H1 (cell line): ENCODE measurements around the gene SGMS1. TPM values are rescaled to one million over a fixed set of nuclear protein-coding genes. Genes with fewer than 3 reads are reported as not detected.

Experiments used
- CTCF ChIA-PET: fragments of 300-600 bp; sonication (Branson Sonifier 250); formaldehyde crosslinking; loops from one replicate; lab custom pipeline; 2021; ENCODE audit not compliant: partially characterized antibody; lab: Charles Lee
- POLR2A ChIA-PET: fragments of 300-600 bp; sonication (Branson Sonifier 250); formaldehyde crosslinking; loops from one replicate; lab custom pipeline; 2021; ENCODE audit warnings: inconsistent platforms; ENCODE audit not compliant: partially characterized antibody; lab: Charles Lee
- DNase-seq, 2 experiments: peaks; one replicate each; pipeline versions ENCODE4 v3.0.0 to v3.0.0-alpha.2; 2010 to 2022; ENCODE audit warnings: low spot score in 2 of 2, low read depth in 1 of 2, mixed read lengths in 1 of 2
- FAIRE-seq: peaks from 2 replicates; lab custom pipeline; 2011; peaks lifted over from hg19 to GRCh38; lab: Jason Lieb, UNC
- H2AFZ ChIP-seq: 2 replicates; pipeline ENCODE4 v1.8.1; 2012; ENCODE audit warnings: low read length, inconsistent platforms
- H2AK5ac ChIP-seq: 2 replicates; pipeline ENCODE4 v1.6.1; 2013; ENCODE audit warnings: low read depth, low read length
- H2BK120ac ChIP-seq: replicated peaks from 2 replicates; pipeline ENCODE3; 2013; ENCODE audit warnings: low read depth, low read length, inconsistent platforms
- H2BK12ac ChIP-seq: 2 replicates; pipeline ENCODE4 v1.6.1; 2013; ENCODE audit warnings: low read depth, low read length
- H2BK15ac ChIP-seq: 2 replicates; pipeline ENCODE4 v1.6.1; 2013; ENCODE audit warnings: low read length
- H2BK20ac ChIP-seq: 2 replicates; pipeline ENCODE4 v1.6.1; 2013; ENCODE audit warnings: low read length
- H2BK5ac ChIP-seq: 2 replicates; pipeline ENCODE4 v1.6.1; 2013; ENCODE audit warnings: low read depth, low read length
- H3K14ac ChIP-seq: 2 replicates; pipeline ENCODE4 v1.6.1; 2013; ENCODE audit warnings: inconsistent platforms; ENCODE audit not compliant: insufficient read length
- H3K18ac ChIP-seq: 2 replicates; pipeline ENCODE4 v1.6.1; 2013; ENCODE audit warnings: low read length; ENCODE audit errors: extremely low read depth
- H3K23ac ChIP-seq: 2 replicates; pipeline ENCODE4 v1.6.1; 2013; ENCODE audit warnings: inconsistent platforms; ENCODE audit not compliant: insufficient read length
- H3K23me2 ChIP-seq: 2 replicates; pipeline ENCODE4 v1.6.1; 2013; ENCODE audit warnings: low read depth, low read length
- H3K27ac ChIP-seq: 2 replicates; pipeline ENCODE4 v1.6.1; 2011; ENCODE audit warnings: low read depth, low read length, inconsistent platforms
- H3K27me3 ChIP-seq, 4 experiments: replicated peaks in 1 of 4; 1 replicate in 1 of 4; 2 replicates in 3 of 4; pipeline versions ENCODE4 v1.6.1 to v1.8.1; 2011 to 2013; ENCODE audit warnings: low read length in 3 of 4, mild to moderate bottlenecking in 3 of 4, inconsistent platforms in 2 of 4, mixed read lengths in 2 of 4, moderate library complexity in 1 of 4; ENCODE audit not compliant: control insufficient read depth in 3 of 4, insufficient read depth in 3 of 4; ENCODE audit errors: extremely low read depth in 1 of 4
- H3K36me3 ChIP-seq, 4 experiments: 2 replicates each; pipeline versions ENCODE4 v1.6.1 to v1.8.1; 2011 to 2013; ENCODE audit warnings: mild to moderate bottlenecking in 4 of 4, low read length in 3 of 4, moderate library complexity in 2 of 4, control low read depth in 1 of 4, inconsistent platforms in 1 of 4; ENCODE audit not compliant: insufficient read depth in 4 of 4, control insufficient read depth in 2 of 4
- H3K4ac ChIP-seq: replicated peaks from 2 replicates; pipeline ENCODE3; 2013; ENCODE audit warnings: low read length, low read depth, mixed read lengths, inconsistent platforms; ENCODE audit not compliant: insufficient read length
- H3K4me1 ChIP-seq, 4 experiments: replicated peaks in 1 of 4; 1 replicate in 1 of 4; 2 replicates in 3 of 4; pipeline versions ENCODE4 v1.6.1 to v1.8.1; 2011 to 2013; ENCODE audit warnings: low read length in 3 of 4, inconsistent platforms in 2 of 4, mixed read lengths in 1 of 4; ENCODE audit not compliant: insufficient read depth in 4 of 4, control insufficient read depth in 3 of 4
- H3K4me2 ChIP-seq, 2 experiments: 2 replicates each; pipeline versions ENCODE4 v1.6.1 to v1.8.1; 2011 to 2013; ENCODE audit warnings: low read depth in 2 of 2, low read length in 2 of 2, control low read depth in 1 of 2, inconsistent platforms in 1 of 2, mild to moderate bottlenecking in 1 of 2; ENCODE audit not compliant: insufficient read depth in 1 of 2
- H3K4me3 ChIP-seq, 4 experiments: fragments of 200-600, 300-600 bp in 1 of 4; sonication (generic), shearing (Covaris generic), sonication (Bioruptor Twin) in 1 of 4; 2 replicates each; pipeline versions ENCODE4 v1.5.1 to v1.8.1; 2011 to 2016; ENCODE audit warnings: low read length in 4 of 4, low read depth in 3 of 4, control low read depth in 2 of 4, inconsistent platforms in 2 of 4, mild to moderate bottlenecking in 2 of 4, mixed read lengths in 1 of 4, moderate library complexity in 1 of 4; ENCODE audit not compliant: insufficient read depth in 2 of 4; ENCODE audit errors: extremely low read depth in 1 of 4
- H3K56ac ChIP-seq: replicated peaks from 2 replicates; pipeline ENCODE3; 2013; ENCODE audit warnings: low read depth, mild to moderate bottlenecking, mixed read lengths, low read length, inconsistent platforms; ENCODE audit not compliant: insufficient read length
- H3K79me1 ChIP-seq: 2 replicates; pipeline ENCODE4 v1.6.1; 2013; ENCODE audit warnings: low read depth, low read length, control low read depth
- H3K79me2 ChIP-seq, 2 experiments: 2 replicates each; pipeline versions ENCODE4 v1.6.1 to v1.8.1; 2012 to 2013; ENCODE audit warnings: low read length in 2 of 2, mild to moderate bottlenecking in 2 of 2, inconsistent platforms in 1 of 2; ENCODE audit not compliant: insufficient read depth in 2 of 2, control insufficient read depth in 1 of 2
- H3K9ac ChIP-seq, 4 experiments: replicated peaks in 1 of 4; 1 replicate in 1 of 4; 2 replicates in 3 of 4; pipeline versions ENCODE4 v1.6.1 to v1.8.1; 2011 to 2013; ENCODE audit warnings: low read depth in 3 of 4, low read length in 3 of 4, control low read depth in 2 of 4, mild to moderate bottlenecking in 2 of 4, moderate library complexity in 2 of 4, inconsistent platforms in 1 of 4; ENCODE audit errors: extremely low read depth in 1 of 4
- H3K9me3 ChIP-seq, 2 experiments: 2 replicates each; pipeline versions ENCODE4 v1.6.1 to v1.8.1; 2012 to 2013; ENCODE audit warnings: mild to moderate bottlenecking in 2 of 2, moderate library complexity in 2 of 2, control low read depth in 1 of 2, inconsistent platforms in 1 of 2, low read depth in 1 of 2, low read length in 1 of 2, mixed read lengths in 1 of 2; ENCODE audit not compliant: insufficient read depth in 2 of 2
- H4K20me1 ChIP-seq, 2 experiments: replicated peaks in 1 of 2; 2 replicates each; pipeline versions ENCODE3 to v1.8.1; 2011 to 2013; ENCODE audit warnings: inconsistent platforms in 2 of 2, low read length in 2 of 2, mild to moderate bottlenecking in 1 of 2; ENCODE audit not compliant: insufficient read depth in 2 of 2, control insufficient read depth in 1 of 2
- H4K5ac ChIP-seq: 2 replicates; pipeline ENCODE4 v1.6.1; 2013; ENCODE audit warnings: low read length, low read depth, mixed read lengths, inconsistent platforms; ENCODE audit not compliant: insufficient read length
- H4K8ac ChIP-seq: 2 replicates; pipeline ENCODE4 v1.8.0; 2013; ENCODE audit warnings: mild to moderate bottlenecking, moderate library complexity, low read length, inconsistent platforms; ENCODE audit not compliant: insufficient read depth; ENCODE audit errors: extremely low read depth
- H4K91ac ChIP-seq: replicated peaks from 2 replicates; pipeline ENCODE3; 2013; ENCODE audit warnings: low read length, mixed read lengths, inconsistent platforms; ENCODE audit not compliant: insufficient read length
- ASH2L ChIP-seq: fragments of 200-600, 300-600 bp; sonication (generic); IDR thresholded peaks from one replicate; pipeline ENCODE4 v1.7.1; 2017; ENCODE audit warnings: low read length
- BACH1 ChIP-seq: IDR thresholded peaks from 2 replicates; pipeline ENCODE4 v1.6.1; 2012; ENCODE audit warnings: low read length, improper control_type of control experiment
- CTCF ChIP-seq, 3 experiments: IDR thresholded peaks; 1 replicate in 2 of 3; 2 replicates in 1 of 3; pipeline versions ENCODE4 v1.5.1 to v1.6.1; 2011; ENCODE audit warnings: low read length in 3 of 3, mild to moderate bottlenecking in 3 of 3, inconsistent platforms in 2 of 3, low read depth in 1 of 3, moderate library complexity in 1 of 3; ENCODE audit not compliant: insufficient read depth in 1 of 3; ENCODE audit errors: control extremely low read depth in 1 of 3
- E2F6 ChIP-seq: IDR thresholded peaks from 2 replicates; pipeline ENCODE4 v1.6.1; 2012; ENCODE audit warnings: inconsistent platforms
- GABPA ChIP-seq: IDR thresholded peaks from 2 replicates; pipeline ENCODE4 v1.6.1; 2011; ENCODE audit warnings: mild to moderate bottlenecking, low read length, moderate library complexity, borderline replicate concordance; ENCODE audit not compliant: insufficient read depth
- JUN ChIP-seq: IDR thresholded peaks from 2 replicates; pipeline ENCODE4 v1.6.1; 2011; ENCODE audit warnings: low read depth, mild to moderate bottlenecking, improper control_type of control experiment, low read length
- POLR2A ChIP-seq, 2 experiments: IDR thresholded peaks; 1 replicate in 1 of 2; 2 replicates in 1 of 2; pipeline ENCODE4 v1.6.1; 2011; ENCODE audit warnings: low read depth in 2 of 2, low read length in 2 of 2, mild to moderate bottlenecking in 2 of 2; ENCODE audit errors: control extremely low read depth in 1 of 2
- POU5F1 ChIP-seq: IDR thresholded peaks from 2 replicates; pipeline ENCODE4 v1.6.1; 2011; ENCODE audit warnings: low read depth, mild to moderate bottlenecking, low read length, moderate library complexity
- RNF2 ChIP-seq: fragments of 200-900, 300-1000 bp; sonication (generic); IDR thresholded peaks from 2 replicates; pipeline ENCODE4 v1.7.1; 2016; ENCODE audit warnings: borderline replicate concordance, low read depth, mild to moderate bottlenecking, antibody characterized with exemption, low read length; ENCODE audit not compliant: poor library complexity, severe bottlenecking; ENCODE audit errors: missing control alignments
- TAF7 ChIP-seq: optimal IDR thresholded peaks from 2 replicates; pipeline ENCODE3; 2011; ENCODE audit warnings: low read depth, mild to moderate bottlenecking, inconsistent platforms, low read length, moderate library complexity, borderline replicate concordance
- WGBS, 2 experiments: shearing (Covaris generic) in 1 of 2; methylation state at CpG; one replicate each; pipeline versions ENCODE4 v1.1.6 to v1.1.7; 2013 to 2015; ENCODE audit warnings: low lambda C conversion rate in 2 of 2, mixed read lengths in 2 of 2, inconsistent platforms in 1 of 2, low coverage in 1 of 2, missing lambda C conversion rate in 1 of 2; ENCODE audit not compliant: insufficient replicate concordance in 2 of 2, insufficient coverage in 1 of 2, insufficient read length in 1 of 2; ENCODE audit errors: extremely low coverage in 1 of 2, missing lambda C conversion rate in 1 of 2; 5-methylcytosine and 5-hydroxymethylcytosine counted together
- polyA plus RNA-seq, 7 experiments: library from polyadenylated mRNA; depleted of rRNA in 3 of 7; stranded (reverse) in 5 of 7; unstranded in 2 of 7; fragments of >200 nt in 5 of 7; fragments of 200-250 nt in 2 of 7; gene quantifications; 1 replicate in 5 of 7; 2 replicates in 1 of 7; 4 replicates in 1 of 7; pipeline versions ENCODE4 v1.2.1 to v1.2.3, GENCODE V29; 2011 to 2013; ENCODE audit warnings: missing spikeins in 2 of 7, mixed read lengths in 2 of 7
- total RNA-seq: library from RNA; stranded (reverse); fragmentation: NEBNext Ultra II Directional; extraction: Animal tissue kit (Norgen Biotek cat#: 25700); gene quantifications from 2 replicates; pipeline ENCODE4 v1.2.1, GENCODE V29; 2021

SGMS1 gene
- total and polyA plus RNA-seq, 2 of the 8 experiments (the other 6 are each of a cell fraction or from before 2014, with no cell fraction given) = 6.0 to 15.6 TPM

- no peak for FAIRE-seq
- 53% methylated on average over 3 of the region's 3 CpGs; no CpG with 5 or more reads in 1 of the 2 experiments for WGBS, 2 experiments
- TF ChIP-seq GABPA (no peak), TAF7 (no peak), CTCF (IDR thresholded peaks at IDR 0.05; ENCODE audit: control extremely low read depth in 1 of 3, insufficient read depth in 1 of 3, low read depth in 1 of 3, low read length in 3 of 3) (peak; percentile 62 to 76 (median 74)), JUN (no peak), POU5F1 (no peak), POLR2A (IDR thresholded peaks at IDR 0.05; ENCODE audit: control extremely low read depth in 1 of 2, low read depth in 2 of 2, low read length in 2 of 2) (no peak), RNF2 (no peak), BACH1 (no peak), ASH2L (no peak), E2F6 (no peak)
Measured at GRCh38 chr10:50275650-50276235, 348.0 kb downstream of the SGMS1 start.

More at GRCh38 chr10:50275650-50276235, 348.0 kb downstream of the SGMS1 start:
- H3K23me2 ChIP-seq = no peaks in the 10 kb centered on the region
- no peak overlapping the region for H3K4me2 ChIP-seq
- H4K20me1 ChIP-seq = no peaks in the 10 kb centered on the region
- no peaks in the 10 kb centered on the region for H3K4me1 ChIP-seq
- no peak overlapping the region for H3K56ac ChIP-seq
- no peaks in the 10 kb centered on the region for H3K79me2 ChIP-seq
- no peak overlapping the region for H2BK12ac ChIP-seq
- H3K23ac ChIP-seq = no peak overlapping the region
- no peak overlapping the region for H2BK20ac ChIP-seq
- no peaks in the 10 kb centered on the region for H3K79me1 ChIP-seq
- no peaks in the 10 kb centered on the region for H3K9me3 ChIP-seq
- no peak overlapping the region for H3K4ac ChIP-seq
- H4K91ac ChIP-seq = no peak overlapping the region
- no peak overlapping the region for H3K9ac ChIP-seq
- H3K18ac ChIP-seq = no peak overlapping the region
- H2BK5ac ChIP-seq = no peak overlapping the region
- ChIA-PET CTCF (interaction anchor here (0.6 to 3.8 kb wide), 22 partner anchors 9 to 99 kb away, joined by 3 to 23 read pairs (median 5); partner anchors contain the start of gene ASAH2), POLR2A (no interaction called here)
- H2BK120ac ChIP-seq = no peak overlapping the region
- no peak overlapping the region for H3K4me3 ChIP-seq
- no peak overlapping the region for H3K14ac ChIP-seq
- no peaks in the 10 kb centered on the region for H3K36me3 ChIP-seq
- H3K27me3 ChIP-seq = no peaks in the 10 kb centered on the region
- H2AK5ac ChIP-seq = no peak overlapping the region
- no peak overlapping the region for H2AFZ ChIP-seq
- no peak overlapping the region for H3K27ac ChIP-seq
- no peak overlapping the region for H2BK15ac ChIP-seq
- H4K5ac ChIP-seq = no peak overlapping the region
- DNase-seq = peak in 1 of 2 experiments; percentile 63
- no peak overlapping the region for H4K8ac ChIP-seq
